GM23338 (cell line): Measurements from ENCODE around the gene APOH. TPM values are rescaled to one million over a fixed set of nuclear protein-coding genes. Genes with fewer than 3 reads are reported as not detected.
"Not testable (repeated sequence)": the region's sequence is repeated elsewhere in the genome, so short reads cannot be mapped to it uniquely, and the experiment has no call there.

Source experiments
- ATAC-seq: fragments of 200-7000 bp; cut with Tn5 transposase; 3 replicates; pipeline ENCODE4 v1.9.1; 2020
- DNase-seq: peaks from one replicate; pipeline ENCODE4 v3.0.0-alpha.2; 2015; ENCODE audit warnings: low spot score
- H2AFZ ChIP-seq: fragments of 200-600 bp; sonication (generic); 2 replicates; pipeline ENCODE4 v1.8.0; 2016; ENCODE audit warnings: antibody characterized with exemption, mild to moderate bottlenecking, moderate library complexity
- H3F3A ChIP-seq: fragments of 200-600 bp; sonication (generic); replicated peaks from 2 replicates; pipeline ENCODE4 v1.8.0; 2017; ENCODE audit warnings: antibody characterized with exemption, mixed run types, low read depth
- H3K27ac ChIP-seq: fragments of 200-600 bp; sonication (generic); 2 replicates; pipeline ENCODE4 v1.6.1; 2016; ENCODE audit warnings: low read depth
- H3K27me3 ChIP-seq: fragments of 200-600 bp; sonication (generic); 2 replicates; pipeline ENCODE4 v1.8.0; 2016; ENCODE audit warnings: mild to moderate bottlenecking, mixed run types, moderate library complexity; ENCODE audit not compliant: insufficient read depth
- H3K36me3 ChIP-seq: fragments of 200-600 bp; sonication (generic); 2 replicates; pipeline ENCODE4 v1.8.0; 2016; ENCODE audit warnings: mild to moderate bottlenecking; ENCODE audit not compliant: insufficient read depth
- H3K4me1 ChIP-seq: fragments of 200-600 bp; sonication (generic); 2 replicates; pipeline ENCODE4 v1.8.0; 2016; ENCODE audit warnings: mild to moderate bottlenecking, moderate library complexity; ENCODE audit not compliant: insufficient read depth
- H3K4me2 ChIP-seq: fragments of 200-600 bp; sonication (generic); 2 replicates; pipeline ENCODE4 v1.7.1; 2017; ENCODE audit warnings: mixed run types
- H3K4me3 ChIP-seq: fragments of 200-600 bp; sonication (generic); 2 replicates; pipeline ENCODE4 v1.6.1; 2016; ENCODE audit warnings: mixed run types
- H3K79me2 ChIP-seq: fragments of 200-600 bp; sonication (generic); replicated peaks from 2 replicates; pipeline ENCODE4 v1.8.0; 2017; ENCODE audit warnings: mild to moderate bottlenecking; ENCODE audit not compliant: insufficient read depth
- H3K9me2 ChIP-seq: fragments of 200-600 bp; sonication (generic); 2 replicates; pipeline ENCODE4 v1.8.0; 2017; ENCODE audit not compliant: insufficient read depth
- H4K20me1 ChIP-seq: fragments of 200-600 bp; sonication (generic); replicated peaks from 2 replicates; pipeline ENCODE4 v1.8.0; 2017; ENCODE audit warnings: mild to moderate bottlenecking; ENCODE audit not compliant: insufficient read depth
- H3K27ac Mint-ChIP-seq: 2 replicates; pipeline ENCODE4 v1.8.0; 2020; ENCODE audit warnings: inconsistent platforms, mild to moderate bottlenecking, moderate library complexity, mixed read lengths
- H3K27me3 Mint-ChIP-seq: 3 replicates; pipeline ENCODE4 v1.8.0; 2022; ENCODE audit warnings: low read depth, mild to moderate bottlenecking, moderate library complexity, mixed read lengths, inconsistent platforms; ENCODE audit not compliant: insufficient read depth, poor library complexity
- H3K36me3 Mint-ChIP-seq: 3 replicates; pipeline ENCODE4 v1.8.0; 2021; ENCODE audit warnings: low read depth, mild to moderate bottlenecking, inconsistent platforms, moderate library complexity, mixed read lengths
- H3K4me1 Mint-ChIP-seq: 3 replicates; pipeline ENCODE4 v1.8.0; 2020; ENCODE audit warnings: mild to moderate bottlenecking, inconsistent platforms, mixed read lengths
- H3K4me3 Mint-ChIP-seq: 3 replicates; pipeline ENCODE4 v1.8.0; 2021; ENCODE audit warnings: moderate library complexity, mild to moderate bottlenecking, inconsistent platforms, mixed read lengths
- H3K9me3 Mint-ChIP-seq: 3 replicates; pipeline ENCODE4 v1.8.0; 2020; ENCODE audit warnings: moderate library complexity, mild to moderate bottlenecking, inconsistent platforms, mixed read lengths
- EZH2 ChIP-seq: fragments of 200-600 bp; sonication (generic); IDR thresholded peaks from one replicate; pipeline ENCODE4 v1.8.0; 2017; ENCODE audit warnings: antibody characterized with exemption, mild to moderate bottlenecking, low read depth; ENCODE audit not compliant: unreplicated experiment
- EZH2phosphoT487 ChIP-seq: fragments of 200-600 bp; sonication (generic); IDR thresholded peaks from one replicate; pipeline ENCODE4 v1.8.1; 2018; ENCODE audit warnings: antibody characterized with exemption; ENCODE audit not compliant: unreplicated experiment
- STAT1 ChIP-seq: IDR thresholded peaks from one replicate; pipeline ENCODE4 v1.6.1; 2016; ENCODE audit warnings: antibody characterized with exemption; ENCODE audit not compliant: unreplicated experiment
- ZNF114 ChIP-seq: fragments of 250-450 bp; sonication (Bioruptor Pico); IDR thresholded peaks from 2 replicates; pipeline ENCODE4 v1.5.0; 2020; ENCODE audit warnings: mild to moderate bottlenecking, moderate library complexity
- polyA plus RNA-seq: library from polyadenylated mRNA; unstranded; fragments of >200 nt; fragmentation: Nextera tagmentation; extraction: Ambion mirVana; gene quantifications from 2 replicates; pipeline ENCODE4 v1.2.1, GENCODE V29; 2016
- total RNA-seq: library from RNA; depleted of rRNA; stranded (reverse); fragments of >200 nt; shearing (Covaris generic); gene quantifications from 2 replicates; pipeline ENCODE4 v1.2.3, GENCODE V29; 2014
- TF ChIP-seq, protein P1 (sequence below): IDR thresholded peaks from 2 replicates; pipeline ENCODE4 v1.6.1; 2016; ENCODE audit warnings: antibody characterized with exemption
- TF ChIP-seq, protein P2 (sequence below): fragments of 250-450 bp; sonication (Bioruptor Pico); IDR thresholded peaks from 2 replicates; pipeline ENCODE4 v1.5.0; 2020; ENCODE audit warnings: mild to moderate bottlenecking, moderate library complexity
- TF ChIP-seq, protein P3 (sequence below), 2 experiments: fragments of 200-600 bp in 1 of 2; sonication (generic) in 1 of 2; conservative IDR thresholded peaks; 2 replicates each; pipeline versions ENCODE4 v1.5.1 to v1.6.1; 2016 to 2017; ENCODE audit warnings: antibody characterized with exemption in 2 of 2, low read depth in 2 of 2, mild to moderate bottlenecking in 2 of 2, moderate library complexity in 1 of 2

APOH gene
- total and polyA plus RNA-seq, 2 experiments from 2014 or later: not detected

DNA sequence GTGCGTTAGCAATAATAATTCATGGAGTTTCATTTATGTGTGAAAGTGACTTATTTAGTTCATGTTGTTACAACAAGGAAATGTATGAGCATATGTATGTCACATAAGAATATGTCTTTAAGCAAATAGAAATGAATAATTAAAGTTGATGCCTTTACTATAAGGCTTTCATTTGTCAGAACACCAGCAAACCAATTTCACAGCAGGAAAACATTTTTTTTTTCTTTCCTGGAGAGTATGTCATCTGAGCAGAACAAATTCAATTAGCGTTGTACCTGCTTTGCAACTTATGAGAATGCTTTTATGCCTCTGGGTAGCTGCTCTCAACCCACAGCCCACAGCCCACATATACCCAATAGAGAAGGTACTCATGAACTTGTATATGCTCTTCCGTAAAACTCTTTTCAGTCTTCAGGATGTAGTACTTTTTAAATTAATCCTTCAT, 26.3 kb upstream of the APOH start:
- no peak for DNase-seq
- H3K36me3 ChIP-seq: no peaks in the 10 kb centered on the region
- H3K27ac ChIP-seq: no peak overlapping the region
- no peak overlapping the region for H3K27ac Mint-ChIP-seq
- no peak overlapping the region for H3K4me2 ChIP-seq
- TF ChIP-seq EZH2 (no peak), EZH2phosphoT487 (no peak), ZNF114 (CRISPR knock-in tag) (no peak)
- TF ChIP-seq, protein P1, sequence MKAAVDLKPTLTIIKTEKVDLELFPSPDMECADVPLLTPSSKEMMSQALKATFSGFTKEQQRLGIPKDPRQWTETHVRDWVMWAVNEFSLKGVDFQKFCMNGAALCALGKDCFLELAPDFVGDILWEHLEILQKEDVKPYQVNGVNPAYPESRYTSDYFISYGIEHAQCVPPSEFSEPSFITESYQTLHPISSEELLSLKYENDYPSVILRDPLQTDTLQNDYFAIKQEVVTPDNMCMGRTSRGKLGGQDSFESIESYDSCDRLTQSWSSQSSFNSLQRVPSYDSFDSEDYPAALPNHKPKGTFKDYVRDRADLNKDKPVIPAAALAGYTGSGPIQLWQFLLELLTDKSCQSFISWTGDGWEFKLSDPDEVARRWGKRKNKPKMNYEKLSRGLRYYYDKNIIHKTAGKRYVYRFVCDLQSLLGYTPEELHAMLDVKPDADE: no peak
- TF ChIP-seq, protein P2, sequence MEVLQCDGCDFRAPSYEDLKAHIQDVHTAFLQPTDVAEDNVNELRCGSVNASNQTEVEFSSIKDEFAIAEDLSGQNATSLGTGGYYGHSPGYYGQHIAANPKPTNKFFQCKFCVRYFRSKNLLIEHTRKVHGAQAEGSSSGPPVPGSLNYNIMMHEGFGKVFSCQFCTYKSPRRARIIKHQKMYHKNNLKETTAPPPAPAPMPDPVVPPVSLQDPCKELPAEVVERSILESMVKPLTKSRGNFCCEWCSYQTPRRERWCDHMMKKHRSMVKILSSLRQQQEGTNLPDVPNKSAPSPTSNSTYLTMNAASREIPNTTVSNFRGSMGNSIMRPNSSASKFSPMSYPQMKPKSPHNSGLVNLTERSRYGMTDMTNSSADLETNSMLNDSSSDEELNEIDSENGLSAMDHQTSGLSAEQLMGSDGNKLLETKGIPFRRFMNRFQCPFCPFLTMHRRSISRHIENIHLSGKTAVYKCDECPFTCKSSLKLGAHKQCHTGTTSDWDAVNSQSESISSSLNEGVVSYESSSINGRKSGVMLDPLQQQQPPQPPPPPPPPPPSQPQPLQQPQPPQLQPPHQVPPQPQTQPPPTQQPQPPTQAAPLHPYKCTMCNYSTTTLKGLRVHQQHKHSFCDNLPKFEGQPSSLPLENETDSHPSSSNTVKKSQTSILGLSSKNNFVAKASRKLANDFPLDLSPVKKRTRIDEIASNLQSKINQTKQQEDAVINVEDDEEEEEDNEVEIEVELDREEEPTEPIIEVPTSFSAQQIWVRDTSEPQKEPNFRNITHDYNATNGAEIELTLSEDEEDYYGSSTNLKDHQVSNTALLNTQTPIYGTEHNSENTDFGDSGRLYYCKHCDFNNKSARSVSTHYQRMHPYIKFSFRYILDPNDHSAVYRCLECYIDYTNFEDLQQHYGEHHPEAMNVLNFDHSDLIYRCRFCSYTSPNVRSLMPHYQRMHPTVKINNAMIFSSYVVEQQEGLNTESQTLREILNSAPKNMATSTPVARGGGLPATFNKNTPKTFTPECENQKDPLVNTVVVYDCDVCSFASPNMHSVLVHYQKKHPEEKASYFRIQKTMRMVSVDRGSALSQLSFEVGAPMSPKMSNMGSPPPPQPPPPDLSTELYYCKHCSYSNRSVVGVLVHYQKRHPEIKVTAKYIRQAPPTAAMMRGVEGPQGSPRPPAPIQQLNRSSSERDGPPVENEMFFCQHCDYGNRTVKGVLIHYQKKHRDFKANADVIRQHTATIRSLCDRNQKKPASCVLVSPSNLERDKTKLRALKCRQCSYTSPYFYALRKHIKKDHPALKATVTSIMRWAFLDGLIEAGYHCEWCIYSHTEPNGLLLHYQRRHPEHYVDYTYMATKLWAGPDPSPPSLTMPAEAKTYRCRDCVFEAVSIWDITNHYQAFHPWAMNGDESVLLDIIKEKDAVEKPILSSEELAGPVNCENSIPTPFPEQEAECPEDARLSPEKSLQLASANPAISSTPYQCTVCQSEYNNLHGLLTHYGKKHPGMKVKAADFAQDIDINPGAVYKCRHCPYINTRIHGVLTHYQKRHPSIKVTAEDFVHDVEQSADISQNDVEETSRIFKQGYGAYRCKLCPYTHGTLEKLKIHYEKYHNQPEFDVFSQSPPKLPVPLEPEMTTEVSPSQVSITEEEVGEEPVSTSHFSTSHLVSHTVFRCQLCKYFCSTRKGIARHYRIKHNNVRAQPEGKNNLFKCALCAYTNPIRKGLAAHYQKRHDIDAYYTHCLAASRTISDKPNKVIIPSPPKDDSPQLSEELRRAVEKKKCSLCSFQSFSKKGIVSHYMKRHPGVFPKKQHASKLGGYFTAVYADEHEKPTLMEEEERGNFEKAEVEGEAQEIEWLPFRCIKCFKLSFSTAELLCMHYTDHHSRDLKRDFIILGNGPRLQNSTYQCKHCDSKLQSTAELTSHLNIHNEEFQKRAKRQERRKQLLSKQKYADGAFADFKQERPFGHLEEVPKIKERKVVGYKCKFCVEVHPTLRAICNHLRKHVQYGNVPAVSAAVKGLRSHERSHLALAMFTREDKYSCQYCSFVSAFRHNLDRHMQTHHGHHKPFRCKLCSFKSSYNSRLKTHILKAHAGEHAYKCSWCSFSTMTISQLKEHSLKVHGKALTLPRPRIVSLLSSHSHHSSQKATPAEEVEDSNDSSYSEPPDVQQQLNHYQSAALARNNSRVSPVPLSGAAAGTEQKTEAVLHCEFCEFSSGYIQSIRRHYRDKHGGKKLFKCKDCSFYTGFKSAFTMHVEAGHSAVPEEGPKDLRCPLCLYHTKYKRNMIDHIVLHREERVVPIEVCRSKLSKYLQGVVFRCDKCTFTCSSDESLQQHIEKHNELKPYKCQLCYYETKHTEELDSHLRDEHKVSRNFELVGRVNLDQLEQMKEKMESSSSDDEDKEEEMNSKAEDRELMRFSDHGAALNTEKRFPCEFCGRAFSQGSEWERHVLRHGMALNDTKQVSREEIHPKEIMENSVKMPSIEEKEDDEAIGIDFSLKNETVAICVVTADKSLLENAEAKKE (CRISPR knock-in tag): no peak
- no peaks in the 10 kb centered on the region for H3K27me3 Mint-ChIP-seq
- H2AFZ ChIP-seq: 0 out of 2 replicates have a peak overlapping the region, but pooled peaks have one; percentile 33
- no peaks in the 10 kb centered on the region for H3K4me1 ChIP-seq
- no peaks in the 10 kb centered on the region for H4K20me1 ChIP-seq
- no peaks in the 10 kb centered on the region for H3F3A ChIP-seq
- no peaks in the 10 kb centered on the region for H3K9me3 Mint-ChIP-seq
- H3K79me2 ChIP-seq: no peaks in the 10 kb centered on the region
- H3K9me2 ChIP-seq: no peaks in the 10 kb centered on the region
- H3K4me3 Mint-ChIP-seq: no peak overlapping the region
- no peak for ATAC-seq
- no peaks in the 10 kb centered on the region for H3K4me1 Mint-ChIP-seq
- no peaks in the 10 kb centered on the region for H3K36me3 Mint-ChIP-seq
- no peaks in the 10 kb centered on the region for H3K27me3 ChIP-seq
- H3K4me3 ChIP-seq: no peak overlapping the region

DNA sequence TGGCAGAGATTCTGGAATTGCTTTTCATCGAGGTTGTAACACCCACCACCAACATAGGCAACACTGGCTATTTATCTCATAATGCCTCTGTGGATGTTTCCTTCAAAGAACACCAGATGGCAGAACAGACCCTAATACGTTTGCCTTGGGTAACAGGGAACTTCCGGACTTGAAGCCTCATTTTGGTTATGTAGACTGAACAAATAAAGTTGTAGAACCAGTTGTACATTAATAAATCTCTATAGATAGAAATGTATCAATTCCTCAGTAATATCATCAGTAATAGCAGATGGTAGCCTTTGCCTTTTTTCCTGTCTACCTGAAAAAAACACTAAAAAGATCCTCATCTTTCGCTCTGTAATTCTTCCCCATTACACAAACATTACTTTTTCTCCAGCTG, 25.9 kb upstream of the APOH start:
- Histone ChIP-seq H3K79me2 (no peaks in the 10 kb centered on the region), H2AFZ (no peak overlapping the region), H3K36me3 (no peaks in the 10 kb centered on the region), H3K4me1 (no peaks in the 10 kb centered on the region), H3K27ac (no peak overlapping the region), H3K9me2 (no peaks in the 10 kb centered on the region), H3K4me2 (no peak overlapping the region), H4K20me1 (no peaks in the 10 kb centered on the region), H3F3A (no peaks in the 10 kb centered on the region), H3K27me3 (no peaks in the 10 kb centered on the region), H3K4me3 (no peak overlapping the region)
- ATAC-seq (peak; percentile 84), DNase-seq (peak; percentile 78)
- Mint-ChIP-seq H3K36me3 (no peaks in the 10 kb centered on the region), H3K27ac (no peak overlapping the region), H3K9me3 (no peaks in the 10 kb centered on the region), H3K27me3 (no peaks in the 10 kb centered on the region), H3K4me1 (no peaks in the 10 kb centered on the region), H3K4me3 (no peak overlapping the region)
- TF ChIP-seq STAT1: no peak
- TF ChIP-seq, protein P3, sequence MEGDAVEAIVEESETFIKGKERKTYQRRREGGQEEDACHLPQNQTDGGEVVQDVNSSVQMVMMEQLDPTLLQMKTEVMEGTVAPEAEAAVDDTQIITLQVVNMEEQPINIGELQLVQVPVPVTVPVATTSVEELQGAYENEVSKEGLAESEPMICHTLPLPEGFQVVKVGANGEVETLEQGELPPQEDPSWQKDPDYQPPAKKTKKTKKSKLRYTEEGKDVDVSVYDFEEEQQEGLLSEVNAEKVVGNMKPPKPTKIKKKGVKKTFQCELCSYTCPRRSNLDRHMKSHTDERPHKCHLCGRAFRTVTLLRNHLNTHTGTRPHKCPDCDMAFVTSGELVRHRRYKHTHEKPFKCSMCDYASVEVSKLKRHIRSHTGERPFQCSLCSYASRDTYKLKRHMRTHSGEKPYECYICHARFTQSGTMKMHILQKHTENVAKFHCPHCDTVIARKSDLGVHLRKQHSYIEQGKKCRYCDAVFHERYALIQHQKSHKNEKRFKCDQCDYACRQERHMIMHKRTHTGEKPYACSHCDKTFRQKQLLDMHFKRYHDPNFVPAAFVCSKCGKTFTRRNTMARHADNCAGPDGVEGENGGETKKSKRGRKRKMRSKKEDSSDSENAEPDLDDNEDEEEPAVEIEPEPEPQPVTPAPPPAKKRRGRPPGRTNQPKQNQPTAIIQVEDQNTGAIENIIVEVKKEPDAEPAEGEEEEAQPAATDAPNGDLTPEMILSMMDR (conservative IDR thresholded peaks at IDR 0.05; ENCODE audit: low read depth in 2 of 2): peak; percentile 76 to 90

DNA sequence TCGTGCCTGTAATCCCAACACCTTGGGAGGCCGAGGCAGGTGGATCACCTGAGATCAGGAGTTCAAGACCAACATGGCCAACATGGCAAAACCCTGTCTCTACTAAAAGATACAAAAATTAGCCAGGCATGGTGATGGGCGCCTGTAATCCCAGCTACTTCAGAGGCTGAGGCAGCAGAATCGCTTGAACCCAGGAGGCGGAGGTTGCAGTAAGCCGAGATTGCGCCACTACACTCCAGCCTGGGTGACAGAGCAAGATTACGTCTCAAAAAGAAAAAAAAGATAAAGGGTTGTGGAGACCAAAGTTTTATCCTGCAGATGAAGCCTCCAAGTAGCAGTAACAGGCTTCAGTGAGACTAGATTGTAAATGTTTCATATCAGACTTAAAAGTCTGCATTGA, 24.2 kb upstream of the APOH start:
- H3K79me2 ChIP-seq, H3K27ac Mint-ChIP-seq, H3K9me2 ChIP-seq, H3K36me3 ChIP-seq, H3K4me3 Mint-ChIP-seq, H3K4me1 ChIP-seq, H3K27me3 Mint-ChIP-seq, H3K27me3 ChIP-seq, H3K36me3 Mint-ChIP-seq, H3F3A ChIP-seq, H3K4me2 ChIP-seq, ATAC-seq, H4K20me1 ChIP-seq, DNase-seq, H3K9me3 Mint-ChIP-seq, H3K27ac ChIP-seq, H3K4me1 Mint-ChIP-seq, H3K4me3 ChIP-seq: not testable (repeated sequence)
- peak overlapping the region; percentile 66; the same call in 1 of the 2 replicates for H2AFZ ChIP-seq
